NB4 (cell line): ENCODE data around the gene KRTDAP.

ENCODE experiments used
- CTCF ChIP-seq: IDR thresholded peaks from one replicate; pipeline ENCODE4 v1.5.1; 2012; ENCODE audit warnings: low read depth, low read length
- MAX ChIP-seq: IDR thresholded peaks from 2 replicates; pipeline ENCODE4 v1.6.1; 2011; ENCODE audit warnings: low read depth, low read length

GRCh38 chr19:35495107-35496064 is 5.1 kb upstream of the KRTDAP start:
- TF ChIP-seq CTCF (peak; percentile 76), MAX (no peak)
